Loucy (cell line): ENCODE data around the gene C12orf56.

Source experiments
- CTCF ChIP-seq: fragments of 200-600 bp; sonication (generic); conservative IDR thresholded peaks from 2 replicates; pipeline ENCODE4 v1.5.1; 2014; ENCODE audit warnings: mild to moderate bottlenecking, antibody characterized with exemption, low read length
- EZH2phosphoT487 ChIP-seq: fragments of 200-600 bp; IDR thresholded peaks from 2 replicates; pipeline ENCODE4 v1.6.1; 2018; ENCODE audit warnings: antibody characterized with exemption, mild to moderate bottlenecking, moderate library complexity, borderline replicate concordance

- no peak for TF ChIP-seq CTCF
- TF ChIP-seq EZH2phosphoT487 = no peak
Measured at GRCh38 chr12:64332938-64333337, 57.6 kb downstream of the C12orf56 start.
